GM18868 (cell line): ENCODE results near the gene ATP13A3.

ENCODE experiments used
- ATAC-seq: cut with Tn5 transposase; IDR thresholded peaks from one replicate; pipeline ENCODE4 v1.9.1; 2021; ENCODE audit warnings: mild to moderate bottlenecking, moderate library complexity; ENCODE audit not compliant: unreplicated experiment

ATP13A3 gene

GRCh38 chr3:194446172-194446571 is 40.6 kb downstream of the ATP13A3 start:
- ATAC-seq: no peak

- ATAC-seq: no peak
These were observed 42.9 kb downstream of the ATP13A3 start for GRCh38 chr3:194443901-194444300.

- ATAC-seq: no peak
These were observed 46.0 kb downstream of the ATP13A3 start for GRCh38 chr3:194440756-194441155.

- ATAC-seq: no peak
These were observed 46.8 kb downstream of the ATP13A3 start for GRCh38 chr3:194439881-194440550.

GRCh38 chr3:194434503-194434902 is 52.3 kb downstream of the ATP13A3 start:
- no peak for ATAC-seq

- ATAC-seq: no peak
These were observed 55.2 kb downstream of the ATP13A3 start for GRCh38 chr3:194431554-194431953.

GRCh38 chr3:194425399-194425798 is 61.4 kb downstream of the ATP13A3 start:
- ATAC-seq: no peak

GRCh38 chr3:194424953-194425352 is 61.8 kb downstream of the ATP13A3 start:
- ATAC-seq: no peak

- no peak for ATAC-seq
These were observed 62.4 kb downstream of the ATP13A3 start for GRCh38 chr3:194424373-194424772.

- no peak for ATAC-seq
These were observed 63.5 kb downstream of the ATP13A3 start for GRCh38 chr3:194423317-194423716.

- no peak for ATAC-seq
These were observed 64.6 kb downstream of the ATP13A3 start for GRCh38 chr3:194422188-194422587.

- no peak for ATAC-seq
These were observed 68.1 kb downstream of the ATP13A3 start for GRCh38 chr3:194418671-194419070.

GRCh38 chr3:194407423-194407822 is 79.4 kb downstream of the ATP13A3 start:
- no peak for ATAC-seq

- ATAC-seq: no peak
These were observed 81.0 kb downstream of the ATP13A3 start for GRCh38 chr3:194405766-194406165.

GRCh38 chr3:194404365-194405140 is 82.2 kb downstream of the ATP13A3 start:
- no peak for ATAC-seq

- no peak for ATAC-seq
These were observed 84.9 kb downstream of the ATP13A3 start for GRCh38 chr3:194401868-194402329.

- ATAC-seq: no peak
These were observed 85.5 kb downstream of the ATP13A3 start for GRCh38 chr3:194401346-194401745.

- no peak for ATAC-seq
These were observed 86.9 kb downstream of the ATP13A3 start for GRCh38 chr3:194399874-194400411.

- ATAC-seq: no peak
These were observed 87.6 kb downstream of the ATP13A3 start, which contains the start of gene GP5 for GRCh38 chr3:194399166-194399565. Gene GP5, minus strand, starts transcription at chr3:194399266. Its CDS starts 984 bp downstream, at chr3:194398282.

GRCh38 chr3:194397757-194398312 is 89.0 kb downstream of the ATP13A3 start:
- ATAC-seq: no peak
